Measurements from ENCODE around the gene STARD4.

STARD4 gene

GRCh38 chr5:111528056-111528455 is 15.7 kb upstream of the STARD4 start:
- no peak for DNase-seq (ENCODE audit: low read depth in 4 of 4, low spot score in 1 of 4)

GRCh38 chr5:111520908-111521307 is 8.6 kb upstream of the STARD4 start:
- no peak for DNase-seq (ENCODE audit: low read depth in 4 of 4, low spot score in 1 of 4)

- no peak for DNase-seq (ENCODE audit: low read depth in 4 of 4, low spot score in 1 of 4)
Measured at GRCh38 chr5:111518777-111519176, 6.4 kb upstream of the STARD4 start.

- no peak for DNase-seq (ENCODE audit: low read depth in 4 of 4, low spot score in 1 of 4)
Measured at GRCh38 chr5:111517853-111518501, 5.6 kb upstream of the STARD4 start.

- DNase-seq (ENCODE audit: low read depth in 4 of 4, low spot score in 1 of 4), result no peak
Measured at GRCh38 chr5:111514087-111514486, 1.8 kb upstream of the STARD4 start.

GRCh38 chr5:111513131-111513520 is 791 bp upstream of the STARD4 start:
- peak in 1 of 4 experiments; percentile 44 for DNase-seq (ENCODE audit: low read depth in 4 of 4, low spot score in 1 of 4)

- DNase-seq (ENCODE audit: low read depth in 4 of 4, low spot score in 1 of 4), result peak in 1 of 4 experiments; percentile 2
Measured at GRCh38 chr5:111511831-111512374, 432 bp downstream of the STARD4 start.

GRCh38 chr5:111511174-111511830 is 1.0 kb downstream of the STARD4 start:
- no peak for DNase-seq (ENCODE audit: low read depth in 4 of 4, low spot score in 1 of 4)

GRCh38 chr5:111509119-111509518 is 3.2 kb downstream of the STARD4 start:
- no peak for DNase-seq (ENCODE audit: low read depth in 4 of 4, low spot score in 1 of 4)

GRCh38 chr5:111507276-111507675 is 5.1 kb downstream of the STARD4 start:
- no peak for DNase-seq (ENCODE audit: low read depth in 4 of 4, low spot score in 1 of 4)

GRCh38 chr5:111505096-111505495 is 7.2 kb downstream of the STARD4 start:
- no peak for DNase-seq (ENCODE audit: low read depth in 4 of 4, low spot score in 1 of 4)

GRCh38 chr5:111502956-111503355 is 9.4 kb downstream of the STARD4 start:
- DNase-seq (ENCODE audit: low read depth in 4 of 4, low spot score in 1 of 4), result no peak

- no peak for DNase-seq (ENCODE audit: low read depth in 4 of 4, low spot score in 1 of 4)
Measured at GRCh38 chr5:111498346-111498745, 14.0 kb downstream of the STARD4 start.

GRCh38 chr5:111495159-111495558 is 17.2 kb downstream of the STARD4 start:
- DNase-seq (ENCODE audit: low read depth in 4 of 4, low spot score in 1 of 4), result no peak

GRCh38 chr5:111494355-111494999 is 17.9 kb downstream of the STARD4 start:
- no peak for DNase-seq (ENCODE audit: low read depth in 4 of 4, low spot score in 1 of 4)

- DNase-seq (ENCODE audit: low read depth in 4 of 4, low spot score in 1 of 4), result no peak
Measured at GRCh38 chr5:111493031-111493430, 19.3 kb downstream of the STARD4 start.

GRCh38 chr5:111488353-111488752 is 24.0 kb downstream of the STARD4 start:
- no peak for DNase-seq (ENCODE audit: low read depth in 4 of 4, low spot score in 1 of 4)

- DNase-seq (ENCODE audit: low read depth in 4 of 4, low spot score in 1 of 4), result no peak
Measured at GRCh38 chr5:111486926-111487325, 25.4 kb downstream of the STARD4 start.

- DNase-seq (ENCODE audit: low read depth in 4 of 4, low spot score in 1 of 4), result no peak
Measured at GRCh38 chr5:111486055-111486454, 26.3 kb downstream of the STARD4 start.

- DNase-seq (ENCODE audit: low read depth in 4 of 4, low spot score in 1 of 4), result no peak
Measured at GRCh38 chr5:111480346-111480745, 32.0 kb downstream of the STARD4 start.

- no peak for DNase-seq (ENCODE audit: low read depth in 4 of 4, low spot score in 1 of 4)
Measured at GRCh38 chr5:111478898-111479297, 33.4 kb downstream of the STARD4 start.

- no peak for DNase-seq (ENCODE audit: low read depth in 4 of 4, low spot score in 1 of 4)
Measured at GRCh38 chr5:111478266-111478665, 34.1 kb downstream of the STARD4 start.

All from stimulated activated CD4-positive, alpha-beta T cell treated with anti-CD3 and anti-CD28 coated beads, Interleukin-1b, Interleukin-23, amount 100 ng/mL, for 24 hours (primary cell).